ENCODE data around the gene CPNE1. TPM values are rescaled to one million over a fixed set of nuclear protein-coding genes. Genes with fewer than 3 reads are reported as not detected.

CPNE1 gene
- polyA plus RNA-seq, 3 donors, result 153 to 210 (median 167) TPM

GRCh38 chr20:35661053-35661452, 3.6 kb downstream of the CPNE1 start:
- Histone ChIP-seq H3K27ac (ENCODE audit: low read depth in 1 of 2, low read length in 2 of 2) (peak overlapping the region in 1 of 2 donors; percentile 52), H2AFZ (ENCODE audit: insufficient read depth, low read depth, low read length, poor library complexity, severe bottlenecking) (no peak overlapping the region), H3K9me3 (replicated peaks in 1 of 2; ENCODE audit: control insufficient read depth in 1 of 2, insufficient read depth in 1 of 2, low read length in 2 of 2) (no peaks in the 10 kb centered on the region), H3K4me1 (ENCODE audit: control insufficient read depth in 1 of 2, insufficient read depth in 2 of 2, low read length in 2 of 2) (peaks cover 33 to 37% of the 10 kb centered on the region in 2 donors), H3K9ac (ENCODE audit: insufficient read depth, low read length, poor library complexity, severe bottlenecking) (no peak overlapping the region), H4K20me1 (ENCODE audit: insufficient read depth, low read length) (peaks cover 55% of the 10 kb centered on the region), H3K4me2 (replicated peaks; ENCODE audit: extremely low read depth, low read length, poor library complexity, severe bottlenecking) (peak overlapping the region; percentile 90), H3K4me3 (replicated peaks in 1 of 3; ENCODE audit: low read depth in 2 of 3, low read length in 3 of 3) (no peak overlapping the region), H3K36me3 (replicated peaks in 1 of 2; ENCODE audit: control insufficient read depth in 1 of 2, insufficient read depth in 2 of 2, low read length in 2 of 2) (peaks cover 2 to 14% of the 10 kb centered on the region in 2 donors), H3K79me2 (ENCODE audit: insufficient read depth, low read length) (peaks cover 91% of the 10 kb centered on the region), H3K27me3 (ENCODE audit: control insufficient read depth in 2 of 2, insufficient read depth in 2 of 2, low read length in 2 of 2) (no peaks in the 10 kb centered on the region)
- Mint-ChIP-seq H3K9me3 (no peaks in the 10 kb centered on the region), H3K36me3 (peaks cover 4 to 8% of the 10 kb centered on the region in 2 donors), H3K27ac (peak overlapping the region in 2 of 7 donors; percentile 30 to 65), H3K27me3 (ENCODE audit: low read depth in 3 of 3) (no peaks in the 10 kb centered on the region), H3K4me3 (no peak overlapping the region), H3K4me1 (peaks cover 47% of the 10 kb centered on the region)
- DNase-seq, result no peak
- TF ChIP-seq, protein P1, sequence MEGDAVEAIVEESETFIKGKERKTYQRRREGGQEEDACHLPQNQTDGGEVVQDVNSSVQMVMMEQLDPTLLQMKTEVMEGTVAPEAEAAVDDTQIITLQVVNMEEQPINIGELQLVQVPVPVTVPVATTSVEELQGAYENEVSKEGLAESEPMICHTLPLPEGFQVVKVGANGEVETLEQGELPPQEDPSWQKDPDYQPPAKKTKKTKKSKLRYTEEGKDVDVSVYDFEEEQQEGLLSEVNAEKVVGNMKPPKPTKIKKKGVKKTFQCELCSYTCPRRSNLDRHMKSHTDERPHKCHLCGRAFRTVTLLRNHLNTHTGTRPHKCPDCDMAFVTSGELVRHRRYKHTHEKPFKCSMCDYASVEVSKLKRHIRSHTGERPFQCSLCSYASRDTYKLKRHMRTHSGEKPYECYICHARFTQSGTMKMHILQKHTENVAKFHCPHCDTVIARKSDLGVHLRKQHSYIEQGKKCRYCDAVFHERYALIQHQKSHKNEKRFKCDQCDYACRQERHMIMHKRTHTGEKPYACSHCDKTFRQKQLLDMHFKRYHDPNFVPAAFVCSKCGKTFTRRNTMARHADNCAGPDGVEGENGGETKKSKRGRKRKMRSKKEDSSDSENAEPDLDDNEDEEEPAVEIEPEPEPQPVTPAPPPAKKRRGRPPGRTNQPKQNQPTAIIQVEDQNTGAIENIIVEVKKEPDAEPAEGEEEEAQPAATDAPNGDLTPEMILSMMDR (IDR thresholded peaks at IDR 0.05), result no peak
- WGBS (ENCODE audit: insufficient coverage), result no CpG with 5 or more reads among the region's 2 CpGs
- intact Hi-C loops (cut with micrococcal nuclease), result loop anchor here in 1 of 2 donors (10.0 kb wide), 1 partner anchor 46 kb away; the partner anchor contains the start of gene SPAG4

DNA sequence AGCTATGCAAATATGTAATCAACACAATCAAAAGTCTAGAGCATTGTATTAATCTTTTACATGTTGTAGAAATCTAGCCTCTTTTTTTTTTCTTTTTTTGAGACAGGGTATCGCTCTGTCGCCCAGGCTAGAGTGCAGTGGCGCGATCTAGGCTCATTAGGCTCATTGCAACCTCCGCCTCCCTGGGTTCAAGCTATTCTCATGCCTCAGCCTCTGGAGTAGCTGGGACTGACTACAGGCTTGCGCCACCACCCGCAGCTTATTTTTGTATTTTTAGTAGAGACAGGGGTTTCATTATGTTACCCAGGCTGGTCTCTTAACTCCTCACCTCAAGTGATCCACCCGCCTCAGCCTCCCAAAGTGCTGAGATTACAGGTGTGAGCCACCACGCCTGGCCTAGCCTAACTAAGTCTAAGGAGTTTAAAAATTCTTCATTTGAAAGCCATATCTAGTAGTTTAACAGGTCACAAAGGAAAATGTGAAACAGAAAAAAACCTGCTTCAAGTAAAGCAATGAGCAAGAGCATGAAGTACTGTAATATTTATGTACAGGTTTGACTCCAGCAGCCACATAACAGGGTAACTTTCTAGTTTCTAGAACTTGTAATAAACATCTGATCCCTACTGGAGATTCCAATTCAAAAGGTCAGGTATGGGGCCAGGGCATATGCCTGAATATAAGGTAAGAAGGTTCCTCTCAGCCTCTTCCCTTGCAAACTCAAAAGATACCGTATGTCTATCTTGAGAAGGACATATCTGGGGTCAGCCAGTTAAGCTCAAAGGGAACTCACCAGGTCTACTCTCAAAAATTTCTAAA, 4.4 kb downstream of the CPNE1 start:
- Mint-ChIP-seq H3K4me1 (peaks cover 47% of the 10 kb centered on the region), H3K36me3 (peaks cover 4 to 8% of the 10 kb centered on the region in 2 donors), H3K27me3 (ENCODE audit: low read depth in 3 of 3) (no peaks in the 10 kb centered on the region), H3K9me3 (no peaks in the 10 kb centered on the region), H3K27ac (peak overlapping the region in 5 of 7 donors; percentile 25 to 75 (median 53)), H3K4me3 (peak overlapping the region in 1 of 2 donors; percentile 27)
- intact Hi-C loops (cut with micrococcal nuclease), result loop anchor here in 1 of 2 donors (10.0 kb wide), 1 partner anchor 46 kb away; the partner anchor contains the start of gene SPAG4
- Histone ChIP-seq H3K4me2 (replicated peaks; ENCODE audit: extremely low read depth, low read length, poor library complexity, severe bottlenecking) (no peak overlapping the region), H3K9me3 (replicated peaks in 1 of 2; ENCODE audit: control insufficient read depth in 1 of 2, insufficient read depth in 1 of 2, low read length in 2 of 2) (no peaks in the 10 kb centered on the region), H3K9ac (ENCODE audit: insufficient read depth, low read length, poor library complexity, severe bottlenecking) (no peak overlapping the region), H3K4me3 (replicated peaks in 1 of 3; ENCODE audit: low read depth in 2 of 3, low read length in 3 of 3) (no peak overlapping the region), H3K36me3 (replicated peaks in 1 of 2; ENCODE audit: control insufficient read depth in 1 of 2, insufficient read depth in 2 of 2, low read length in 2 of 2) (peaks cover 4 to 21% of the 10 kb centered on the region in 2 donors), H3K27ac (ENCODE audit: low read depth in 1 of 2, low read length in 2 of 2) (peak overlapping the region in 1 of 2 donors; percentile 52), H3K27me3 (ENCODE audit: control insufficient read depth in 2 of 2, insufficient read depth in 2 of 2, low read length in 2 of 2) (no peaks in the 10 kb centered on the region), H2AFZ (ENCODE audit: insufficient read depth, low read depth, low read length, poor library complexity, severe bottlenecking) (no peak overlapping the region), H3K79me2 (ENCODE audit: insufficient read depth, low read length) (peaks cover 98% of the 10 kb centered on the region), H4K20me1 (ENCODE audit: insufficient read depth, low read length) (peaks cover 62% of the 10 kb centered on the region), H3K4me1 (ENCODE audit: control insufficient read depth in 1 of 2, insufficient read depth in 2 of 2, low read length in 2 of 2) (peaks cover 33 to 37% of the 10 kb centered on the region in 2 donors)
- DNase-seq, result no peak
- TF ChIP-seq, protein P1 (IDR thresholded peaks at IDR 0.05), result no peak
- 98% methylated on average over 7 of the region's 10 CpGs for WGBS (ENCODE audit: insufficient coverage)
